Sigmoid colon (tissue), 4 donors: ENCODE measurements around the gene TMEM108.

Source experiments
- POLR2AphosphoS5 ChIP-seq, 4 donors: sonication (generic); formaldehyde crosslinking; IDR thresholded peaks; one replicate each; pipeline ENCODE4 v1.6.1; 2017; ENCODE audit warnings: antibody characterized with exemption in 4 of 4
- TF ChIP-seq, protein P1 (sequence below), 4 experiments: fragments of 450-650 bp in 3 of 4; fragments of 200-600 bp in 1 of 4; IDR thresholded peaks; one replicate each; pipeline ENCODE4 v1.5.1; 2016 to 2019; ENCODE audit warnings: antibody characterized with exemption in 4 of 4, mild to moderate bottlenecking in 3 of 4, moderate library complexity in 2 of 4

DNA sequence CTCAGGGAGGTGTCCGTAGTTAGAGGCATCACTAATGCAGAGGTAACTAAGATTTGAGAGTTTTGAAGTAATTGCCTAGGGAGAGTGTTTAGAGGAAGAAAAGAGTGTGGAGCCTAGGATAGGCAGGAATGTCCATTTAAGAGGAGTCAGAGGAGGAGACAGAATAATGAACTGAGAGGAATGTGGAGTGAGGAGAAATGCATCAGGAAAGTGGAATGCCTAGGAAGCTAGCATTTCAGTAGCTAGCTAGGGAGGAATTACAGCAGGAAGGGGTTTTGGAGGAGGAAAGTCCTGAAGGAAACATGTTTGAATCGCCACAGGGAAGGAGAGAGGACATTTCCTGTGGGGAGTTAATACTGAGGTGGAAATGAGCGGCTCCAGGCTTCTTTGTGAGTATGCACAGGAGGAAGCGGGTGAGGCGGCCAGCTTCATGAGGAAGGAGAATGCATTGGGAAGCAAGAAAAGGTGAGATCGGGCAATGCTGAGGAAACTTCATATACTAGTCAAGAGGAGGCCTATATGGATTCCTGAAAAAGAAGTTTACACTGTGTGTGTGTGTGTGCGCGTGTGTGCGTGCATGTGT is 154.3 kb downstream of the TMEM108 start:
- TF ChIP-seq, protein P1, sequence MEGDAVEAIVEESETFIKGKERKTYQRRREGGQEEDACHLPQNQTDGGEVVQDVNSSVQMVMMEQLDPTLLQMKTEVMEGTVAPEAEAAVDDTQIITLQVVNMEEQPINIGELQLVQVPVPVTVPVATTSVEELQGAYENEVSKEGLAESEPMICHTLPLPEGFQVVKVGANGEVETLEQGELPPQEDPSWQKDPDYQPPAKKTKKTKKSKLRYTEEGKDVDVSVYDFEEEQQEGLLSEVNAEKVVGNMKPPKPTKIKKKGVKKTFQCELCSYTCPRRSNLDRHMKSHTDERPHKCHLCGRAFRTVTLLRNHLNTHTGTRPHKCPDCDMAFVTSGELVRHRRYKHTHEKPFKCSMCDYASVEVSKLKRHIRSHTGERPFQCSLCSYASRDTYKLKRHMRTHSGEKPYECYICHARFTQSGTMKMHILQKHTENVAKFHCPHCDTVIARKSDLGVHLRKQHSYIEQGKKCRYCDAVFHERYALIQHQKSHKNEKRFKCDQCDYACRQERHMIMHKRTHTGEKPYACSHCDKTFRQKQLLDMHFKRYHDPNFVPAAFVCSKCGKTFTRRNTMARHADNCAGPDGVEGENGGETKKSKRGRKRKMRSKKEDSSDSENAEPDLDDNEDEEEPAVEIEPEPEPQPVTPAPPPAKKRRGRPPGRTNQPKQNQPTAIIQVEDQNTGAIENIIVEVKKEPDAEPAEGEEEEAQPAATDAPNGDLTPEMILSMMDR (IDR thresholded peaks at IDR 0.05), result no peak
- TF ChIP-seq POLR2AphosphoS5 (IDR thresholded peaks at IDR 0.05), result no peak
